NK-92 (cell line): ENCODE measurements around the gene PCMTD2.

Experiments used
- DNase-seq: peaks from one replicate; lab custom pipeline; 2025; ENCODE audit not compliant: unreplicated experiment; lab: John Stamatoyannopoulos, UW

The PCMTD2 gene

GRCh38 chr20:64255361-64256281 is at the start of gene PCMTD2:
Gene PCMTD2, plus strand, starts transcription at chr20:64255748. Its CDS starts 4,218 bp downstream, at chr20:64259966.
- no peak for DNase-seq

DNA sequence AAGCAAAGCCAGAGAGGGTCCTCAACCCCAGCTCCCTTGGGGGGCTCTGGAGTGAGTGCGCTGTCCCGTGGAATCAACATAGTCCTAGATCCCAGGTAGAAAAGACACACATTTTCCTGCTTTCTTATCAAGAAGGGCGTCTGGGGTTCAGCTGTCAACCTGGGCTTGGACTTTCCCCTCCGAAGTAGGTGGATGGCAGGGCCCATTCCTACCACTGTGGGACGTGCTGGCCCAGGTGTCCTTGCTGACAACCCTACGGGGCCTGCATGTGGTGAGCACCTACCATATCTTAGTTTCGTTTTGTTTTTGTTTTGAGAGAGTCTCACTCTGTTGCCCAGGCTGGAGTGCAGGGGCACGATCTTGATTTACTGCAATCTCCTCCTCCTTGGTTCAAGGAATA is 48.9 kb upstream of the PCMTD2 start:
- no peak for DNase-seq

GRCh38 chr20:64207641-64208590 is 47.6 kb upstream of the PCMTD2 start:
- no peak for DNase-seq

GRCh38 chr20:64209148-64209547 is 46.4 kb upstream of the PCMTD2 start:
- DNase-seq, result no peak

DNA sequence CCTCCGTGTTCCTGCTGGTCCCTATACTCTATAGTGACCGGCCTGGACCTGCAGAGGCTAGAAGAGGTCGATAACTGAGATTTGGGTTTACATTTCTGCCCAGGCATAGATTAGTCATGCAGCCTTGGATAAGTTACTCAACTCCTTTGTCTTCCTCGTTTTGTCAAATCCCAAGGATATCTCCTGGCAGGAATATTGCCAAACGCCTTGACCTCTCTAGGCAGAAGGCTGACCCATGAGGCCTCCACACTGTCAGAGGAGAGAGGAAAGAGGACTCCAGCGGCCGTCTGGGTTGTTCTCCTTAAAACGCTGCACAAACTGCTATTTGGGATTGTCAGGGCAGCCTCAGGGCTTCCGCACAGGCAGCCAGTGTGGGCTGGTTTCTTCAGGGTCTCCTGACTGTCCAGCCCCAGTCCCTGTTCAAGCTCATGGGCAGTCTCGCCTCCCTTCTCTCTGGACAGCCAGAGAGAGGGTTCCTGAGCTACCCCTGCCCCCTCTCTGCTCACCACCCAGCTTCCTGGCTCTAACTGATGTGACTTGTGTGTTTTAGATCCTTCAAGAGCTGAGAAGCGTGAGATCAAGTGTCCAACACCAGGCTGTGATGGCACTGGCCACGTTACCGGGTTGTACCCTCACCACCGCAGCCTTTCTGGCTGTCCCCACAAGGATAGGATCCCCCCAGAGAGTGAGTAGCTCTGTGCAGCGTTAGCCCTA is 44.7 kb upstream of the PCMTD2 start:
- DNase-seq, result no peak

GRCh38 chr20:64211874-64212658 is 43.5 kb upstream of the PCMTD2 start:
- DNase-seq, result no peak

GRCh38 chr20:64212755-64213154 is 42.8 kb upstream of the PCMTD2 start:
- no peak for DNase-seq

- DNase-seq, result no peak
Observed at GRCh38 chr20:64214113-64214512, 41.4 kb upstream of the PCMTD2 start.

DNA sequence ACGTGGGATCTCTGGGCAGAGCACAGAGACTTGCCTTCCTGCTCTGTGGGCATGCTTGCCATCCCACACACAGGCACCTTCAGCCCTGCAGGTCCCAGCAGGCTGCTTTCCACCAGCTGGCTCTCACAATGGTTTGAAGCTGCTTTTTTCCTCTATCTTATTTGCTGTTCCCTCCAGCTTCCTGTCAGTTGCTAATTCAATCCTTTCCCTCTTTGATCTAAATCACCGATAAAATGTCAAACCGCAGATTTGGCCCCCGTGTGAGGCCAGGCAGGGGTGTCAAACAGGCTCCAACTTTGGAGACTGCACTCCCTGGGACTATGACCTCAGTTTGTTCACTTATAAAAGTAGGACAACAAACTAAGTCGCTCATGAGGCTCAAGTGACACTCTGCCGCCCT is 40.6 kb upstream of the PCMTD2 start:
- no peak for DNase-seq

- DNase-seq, result no peak
Observed at GRCh38 chr20:64216036-64216435, 39.5 kb upstream of the PCMTD2 start.

DNA sequence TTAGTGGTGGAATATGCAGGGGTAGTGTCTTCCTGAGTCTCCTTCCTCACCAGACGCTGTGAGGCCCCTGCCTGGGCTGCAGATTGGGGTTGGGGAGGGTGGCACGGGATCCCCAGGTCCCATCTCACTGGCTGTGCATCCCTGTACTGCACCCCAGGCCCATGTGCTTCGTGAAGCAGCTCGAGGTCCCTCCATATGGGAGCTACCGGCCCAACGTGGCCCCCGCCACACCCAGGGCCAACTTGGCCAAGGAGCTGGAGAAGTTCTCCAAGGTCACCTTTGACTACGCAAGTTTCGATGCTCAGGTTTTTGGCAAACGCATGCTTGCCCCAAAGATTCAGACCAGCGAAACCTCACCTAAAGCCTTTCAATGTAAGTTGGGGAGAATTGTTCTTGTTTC is 38.6 kb upstream of the PCMTD2 start:
- no peak for DNase-seq

- no peak for DNase-seq
Observed at GRCh38 chr20:64217539-64218221, 37.9 kb upstream of the PCMTD2 start.

DNA sequence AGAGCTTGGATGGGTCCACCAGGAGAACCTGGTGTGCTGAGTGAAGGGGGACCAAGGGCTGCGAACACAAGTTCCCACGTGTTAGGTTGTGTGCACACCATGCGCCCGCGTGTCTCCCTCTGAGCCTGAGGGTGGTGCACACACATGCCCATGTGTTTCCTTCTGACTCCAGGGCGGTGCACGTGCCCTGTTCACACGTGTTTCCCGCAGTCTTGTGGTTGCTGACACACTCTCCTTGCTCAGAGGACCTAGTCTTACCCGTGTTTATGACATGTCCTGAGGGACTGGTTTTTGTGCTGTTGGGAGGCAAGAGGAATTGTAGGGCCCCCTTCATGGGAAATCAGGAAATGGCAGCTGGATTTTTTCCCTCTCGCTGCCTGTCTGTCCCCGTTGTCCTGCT is 36.3 kb upstream of the PCMTD2 start:
- DNase-seq, result no peak

DNA sequence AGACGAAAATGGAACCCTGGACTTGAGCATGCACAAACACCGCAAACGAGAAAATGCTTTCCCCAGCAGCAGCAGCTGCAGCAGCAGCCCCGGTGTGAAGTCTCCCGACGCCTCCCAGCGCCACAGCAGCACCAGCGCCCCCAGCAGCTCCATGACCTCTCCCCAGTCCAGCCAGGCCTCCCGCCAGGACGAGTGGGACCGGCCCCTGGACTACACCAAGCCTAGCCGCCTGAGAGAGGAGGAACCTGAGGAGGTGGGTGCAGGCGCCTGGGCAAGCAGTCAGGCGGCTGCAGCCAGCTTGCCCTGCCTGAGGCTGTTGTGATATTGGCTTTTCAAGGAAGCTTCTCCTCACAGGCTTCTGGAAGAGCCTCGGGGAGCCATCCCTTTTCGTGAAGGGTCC is 35.8 kb upstream of the PCMTD2 start:
- no peak for DNase-seq

DNA sequence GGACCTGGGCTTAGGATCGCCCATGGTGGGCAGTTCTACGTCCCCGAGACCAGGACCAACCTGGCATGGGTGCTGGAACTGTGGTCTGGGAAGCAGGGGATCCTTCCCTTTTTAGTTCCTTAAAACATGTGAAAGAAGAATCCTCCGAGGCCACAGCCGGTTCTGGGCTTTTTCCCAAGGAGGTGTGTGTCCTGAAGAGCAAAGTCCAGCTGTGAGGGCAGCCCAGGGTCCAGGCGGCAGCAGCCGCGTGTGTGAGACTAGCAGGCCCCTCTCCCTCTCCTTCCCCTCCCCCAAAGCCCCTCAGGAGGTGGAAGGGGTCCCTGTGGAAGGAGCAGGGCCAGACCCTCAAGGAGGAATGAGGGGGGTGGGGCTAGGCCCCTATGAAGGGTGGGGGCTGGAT is 35.1 kb upstream of the PCMTD2 start:
- no peak for DNase-seq

DNA sequence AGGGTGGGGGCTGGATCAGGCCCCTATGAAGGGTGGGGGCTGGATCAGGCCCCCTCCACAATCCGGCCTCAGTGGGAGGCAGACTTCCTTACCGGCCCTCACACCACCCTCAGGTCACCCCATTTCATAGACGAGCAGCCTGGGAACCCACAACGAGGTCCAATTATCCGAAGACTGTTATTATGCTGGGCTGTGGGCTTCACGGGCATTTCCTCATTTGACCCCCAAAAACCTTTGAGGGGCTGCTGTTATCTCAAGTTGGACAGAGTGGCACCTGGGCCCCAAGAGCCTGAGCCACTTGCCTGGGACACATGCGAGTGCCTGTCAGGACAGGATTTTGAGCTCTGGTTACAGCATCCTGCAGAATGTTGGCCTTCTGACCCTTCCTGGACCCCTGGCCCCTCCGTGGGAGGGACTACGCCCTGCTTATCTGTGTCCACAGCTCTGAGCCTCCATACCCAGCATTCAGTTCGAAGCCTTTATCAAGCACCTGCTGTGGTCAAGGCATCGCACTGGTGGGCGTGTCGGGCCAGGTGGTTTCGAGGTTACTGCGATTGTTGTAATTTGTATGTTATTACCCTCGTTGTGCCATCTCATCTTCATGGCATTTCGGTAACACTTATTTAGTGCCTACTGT is 34.5 kb upstream of the PCMTD2 start:
- no peak for DNase-seq

- no peak for DNase-seq
Observed at GRCh38 chr20:64222291-64222735, 33.2 kb upstream of the PCMTD2 start.

DNA sequence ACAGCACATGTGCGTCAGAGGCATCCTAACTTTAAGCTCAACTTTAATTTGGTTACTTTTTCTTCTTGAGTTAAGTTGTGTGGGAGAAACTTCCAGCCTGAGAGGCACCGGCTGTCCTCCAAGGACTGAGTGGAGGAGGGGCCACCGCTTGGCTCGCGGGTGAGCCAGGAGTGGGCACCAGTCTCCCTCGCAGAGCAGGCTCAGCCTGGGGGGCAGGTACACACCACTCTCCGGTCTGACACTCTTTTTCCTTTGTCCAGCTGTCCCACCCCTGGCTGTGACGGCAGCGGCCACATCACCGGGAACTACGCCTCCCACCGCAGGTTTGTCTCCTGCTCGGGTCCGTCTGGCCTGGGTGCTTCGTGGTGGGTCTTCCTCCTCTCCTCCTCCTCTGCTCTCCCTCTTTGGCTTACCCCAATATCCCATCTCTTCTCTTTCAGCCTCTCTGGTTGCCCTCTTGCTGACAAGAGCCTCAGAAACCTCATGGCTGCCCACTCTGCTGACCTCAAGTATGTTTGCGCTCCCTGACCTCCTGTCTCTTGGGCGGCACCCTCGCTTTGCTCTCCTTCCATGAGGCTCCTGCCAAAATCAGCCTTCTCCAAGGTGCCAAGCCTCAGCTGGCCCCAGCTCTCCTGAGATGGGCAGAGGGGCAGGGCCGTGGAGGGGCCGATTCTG is 32.6 kb upstream of the PCMTD2 start:
- DNase-seq, result no peak
